Activated T-helper 2 cell treated with anti-CD3 and anti-CD28 coated beads, Interferon-gamma antibody, Interleukin-2, Interleukin-4, amounts not matched to agents 10 μg/mL and 5 μg/mL and 100 μg/mL, durations not matched to agents 14 hours and 24 hours and 36 hours (primary cell): ENCODE data around the gene SART3. TPM values are rescaled to one million over a fixed set of nuclear protein-coding genes. Genes with fewer than 3 reads are reported as not detected.
"Not testable (repeated sequence)": the region's sequence is repeated elsewhere in the genome, so short reads cannot be mapped to it uniquely, and the experiment has no call there.

Source experiments
- DNase-seq: peaks from one replicate; pipeline ENCODE4 v3.0.0; 2021; ENCODE audit warnings: low spot score
- H3K27ac Mint-ChIP-seq: one replicate; pipeline ENCODE4 v1.8.0; 2021; ENCODE audit warnings: mixed read lengths
- H3K27me3 Mint-ChIP-seq: one replicate; pipeline ENCODE4 v1.8.0; 2021; ENCODE audit warnings: low read depth, mixed read lengths
- H3K36me3 Mint-ChIP-seq: one replicate; pipeline ENCODE4 v1.8.0; 2021; ENCODE audit warnings: low read depth, mixed read lengths
- H3K4me1 Mint-ChIP-seq: one replicate; pipeline ENCODE4 v1.8.0; 2021; ENCODE audit warnings: low read depth, mixed read lengths
- H3K4me3 Mint-ChIP-seq: one replicate; pipeline ENCODE4 v1.8.0; 2021; ENCODE audit warnings: low read depth, mild to moderate bottlenecking, moderate library complexity, mixed read lengths
- H3K9me3 Mint-ChIP-seq: one replicate; pipeline ENCODE4 v1.8.0; 2021; ENCODE audit warnings: mixed read lengths
- intact Hi-C: fragments of 100-400 bp; cut with micrococcal nuclease; formaldehyde crosslinking; loops from one replicate; pipeline ENCODE4 v1.15.1; 2023
- total RNA-seq: library from RNA; stranded (reverse); gene quantifications from 2 replicates; pipeline ENCODE4 v1.2.3, GENCODE V29; 2022

The SART3 gene
- total RNA-seq, 1 donor from 2014 or later, result 85.8 TPM

DNA sequence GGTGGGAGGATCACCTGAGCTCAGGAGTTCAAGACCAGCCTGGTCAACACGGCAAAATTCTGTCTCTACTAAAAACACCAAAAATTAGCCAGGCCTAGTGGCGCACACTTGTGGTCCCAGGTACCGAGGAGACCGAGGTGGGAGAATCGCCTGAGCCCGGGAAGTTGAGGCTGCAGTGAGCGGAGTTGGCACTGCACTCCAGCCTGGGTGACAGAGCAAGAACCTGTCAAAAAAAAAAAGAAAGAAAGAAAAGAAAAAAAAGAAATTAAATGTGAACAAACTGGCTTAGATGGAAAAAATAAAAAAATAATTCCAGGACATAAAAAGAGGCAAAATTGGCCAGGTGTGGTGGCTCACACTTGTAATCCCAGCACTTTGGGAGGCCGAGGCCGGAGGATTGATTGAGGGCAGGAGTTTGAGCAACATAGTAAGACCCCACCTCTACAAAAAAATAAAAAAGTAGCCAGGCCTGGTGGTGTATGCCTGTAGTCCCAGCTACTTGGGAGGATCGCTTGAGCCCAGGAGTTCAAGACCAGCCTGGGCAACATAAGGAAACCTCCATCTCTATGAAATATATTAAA is 33.4 kb upstream of the SART3 start:
- intact Hi-C loops, result no loop called here
- Mint-ChIP-seq H3K9me3 (no peaks in the 10 kb centered on the region), H3K27ac (no peak overlapping the region), H3K4me3 (no peak overlapping the region), H3K27me3 (peaks cover 1% of the 10 kb centered on the region), H3K36me3 (no peaks in the 10 kb centered on the region), H3K4me1 (no peaks in the 10 kb centered on the region)
- no peak for DNase-seq

DNA sequence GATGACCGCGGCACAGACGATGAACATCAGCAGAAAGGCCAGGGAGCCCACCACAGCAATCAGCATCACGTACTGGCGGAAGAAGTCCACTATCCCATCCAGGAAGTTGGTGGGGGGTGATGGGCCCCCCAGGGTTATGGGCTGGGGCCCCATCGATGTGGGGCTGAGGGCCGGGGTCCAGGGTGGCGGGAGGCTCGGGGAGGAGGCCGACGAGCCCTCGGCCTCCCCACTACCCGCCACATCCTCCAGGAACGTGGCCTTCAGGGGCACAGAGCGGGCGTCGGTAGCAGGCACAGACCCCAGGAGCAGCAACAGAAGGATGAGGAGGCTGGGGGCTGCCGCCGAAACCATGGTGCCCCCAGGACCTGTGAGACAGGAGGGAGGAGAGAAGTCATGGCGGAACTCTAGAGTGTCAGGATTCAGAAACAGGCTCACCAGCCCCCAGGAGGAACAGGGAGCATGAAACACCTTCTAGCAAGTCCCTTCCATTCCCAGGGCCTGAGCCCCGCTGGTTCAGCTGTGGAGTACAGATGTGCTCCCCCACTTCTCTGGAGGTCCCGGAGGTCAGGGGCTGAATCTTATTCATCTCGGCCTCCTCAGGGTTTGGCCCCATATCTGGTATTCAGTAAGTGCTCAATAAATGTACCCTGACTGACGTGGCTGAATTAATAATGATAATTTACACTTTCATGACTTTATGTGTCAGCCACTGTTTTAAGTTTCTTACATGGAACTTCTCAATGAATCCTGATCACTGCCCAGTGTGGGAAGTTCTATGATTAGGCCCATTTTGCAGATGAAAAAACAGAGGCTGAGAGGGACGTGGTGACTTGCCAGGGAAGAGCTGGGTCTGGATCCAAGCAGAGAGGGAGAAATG is 31.3 kb upstream of the SART3 start:
- no peaks in the 10 kb centered on the region for H3K9me3 Mint-ChIP-seq
- H3K27ac Mint-ChIP-seq, result no peak overlapping the region
- no peaks in the 10 kb centered on the region for H3K4me1 Mint-ChIP-seq
- intact Hi-C loops, result no loop called here
- H3K36me3 Mint-ChIP-seq, result no peaks in the 10 kb centered on the region
- no peak overlapping the region for H3K4me3 Mint-ChIP-seq
- no peak for DNase-seq
- H3K27me3 Mint-ChIP-seq, result peaks cover 1% of the 10 kb centered on the region

DNA sequence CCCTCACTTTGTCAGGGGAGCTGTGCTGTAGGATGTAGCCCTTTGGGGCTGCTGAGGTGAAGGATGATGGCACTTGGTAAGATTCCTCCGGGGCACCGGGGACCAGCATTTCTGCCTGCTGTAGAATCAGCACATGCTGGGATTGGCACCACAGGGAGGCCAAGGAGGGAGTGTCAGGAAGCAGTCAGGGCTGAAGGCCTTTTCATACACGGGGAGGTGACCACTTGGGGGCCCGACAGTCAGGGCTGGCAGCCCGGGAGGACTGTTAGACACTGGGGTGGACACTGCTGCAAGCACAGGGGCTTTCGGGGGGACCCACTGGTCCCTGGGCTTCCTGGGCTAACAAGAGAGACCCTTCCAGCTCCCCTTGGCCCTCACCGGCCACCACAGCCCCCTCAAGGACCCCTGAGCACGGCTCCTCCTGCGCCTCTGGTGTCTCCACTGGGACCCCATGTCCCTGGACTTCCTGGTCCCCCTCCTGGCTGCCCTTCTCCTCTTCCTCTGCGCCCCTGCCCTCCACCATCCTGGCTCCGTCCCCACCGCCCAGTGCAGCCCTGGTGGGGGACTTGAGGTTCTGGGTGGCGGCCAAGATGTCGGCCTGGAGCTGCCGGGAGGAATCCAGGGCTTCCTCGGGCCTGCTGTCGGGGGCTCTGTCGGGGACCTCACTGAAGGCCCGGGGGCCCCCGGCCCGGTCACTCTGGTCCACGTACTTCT is 30.5 kb upstream of the SART3 start:
- Mint-ChIP-seq H3K36me3 (no peaks in the 10 kb centered on the region), H3K4me3 (no peak overlapping the region), H3K27me3 (peaks cover 1% of the 10 kb centered on the region), H3K27ac (no peak overlapping the region), H3K4me1 (no peaks in the 10 kb centered on the region), H3K9me3 (no peaks in the 10 kb centered on the region)
- intact Hi-C loops, result no loop called here
- DNase-seq, result no peak

DNA sequence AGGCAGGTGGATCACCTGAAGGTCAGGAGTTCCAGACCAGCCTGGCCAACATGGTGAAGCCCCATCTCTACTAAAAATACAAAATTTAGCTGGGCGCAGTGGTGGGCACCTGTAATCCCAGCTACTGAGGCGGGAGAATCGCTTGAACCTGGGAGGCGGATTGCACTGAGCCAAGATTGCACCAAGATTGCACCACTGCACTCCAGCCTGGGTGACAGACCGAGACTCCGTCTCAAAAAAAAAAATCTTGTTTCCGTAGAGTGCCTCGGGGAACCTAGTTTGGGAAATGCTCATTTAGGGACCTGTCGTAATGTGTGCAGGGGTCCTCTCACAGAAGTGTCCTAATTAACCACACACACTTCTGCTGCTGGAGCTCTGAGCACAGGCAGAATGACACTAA is 29.5 kb upstream of the SART3 start:
- H3K27me3 Mint-ChIP-seq, intact Hi-C loops, H3K4me1 Mint-ChIP-seq, H3K36me3 Mint-ChIP-seq, H3K4me3 Mint-ChIP-seq, H3K27ac Mint-ChIP-seq, DNase-seq, H3K9me3 Mint-ChIP-seq: not testable (repeated sequence)

DNA sequence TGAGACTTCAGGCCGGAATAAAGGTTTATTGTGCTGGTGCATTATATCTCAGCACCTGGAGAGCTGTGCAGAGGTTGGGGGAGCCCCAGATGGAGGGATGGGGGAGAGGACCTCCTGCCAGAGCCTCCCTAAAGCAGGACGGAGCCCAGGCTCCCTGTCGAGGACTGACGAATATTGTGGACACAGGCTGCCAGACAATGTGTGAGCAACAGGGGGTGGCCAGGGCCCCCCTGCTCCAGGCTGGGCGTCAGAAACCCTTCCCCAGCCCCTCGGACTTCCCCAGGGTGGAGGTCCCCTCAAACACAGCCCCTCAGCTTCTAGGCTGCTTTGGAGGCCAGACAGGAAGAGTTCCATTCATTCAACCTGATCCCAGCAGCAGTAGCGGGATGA is 28.9 kb upstream of the SART3 start:
- Mint-ChIP-seq H3K4me3 (no peak overlapping the region), H3K4me1 (no peaks in the 10 kb centered on the region), H3K9me3 (no peaks in the 10 kb centered on the region), H3K27me3 (peaks cover 4% of the 10 kb centered on the region), H3K27ac (no peak overlapping the region), H3K36me3 (no peaks in the 10 kb centered on the region)
- intact Hi-C loops, result no loop called here
- DNase-seq, result no peak

DNA sequence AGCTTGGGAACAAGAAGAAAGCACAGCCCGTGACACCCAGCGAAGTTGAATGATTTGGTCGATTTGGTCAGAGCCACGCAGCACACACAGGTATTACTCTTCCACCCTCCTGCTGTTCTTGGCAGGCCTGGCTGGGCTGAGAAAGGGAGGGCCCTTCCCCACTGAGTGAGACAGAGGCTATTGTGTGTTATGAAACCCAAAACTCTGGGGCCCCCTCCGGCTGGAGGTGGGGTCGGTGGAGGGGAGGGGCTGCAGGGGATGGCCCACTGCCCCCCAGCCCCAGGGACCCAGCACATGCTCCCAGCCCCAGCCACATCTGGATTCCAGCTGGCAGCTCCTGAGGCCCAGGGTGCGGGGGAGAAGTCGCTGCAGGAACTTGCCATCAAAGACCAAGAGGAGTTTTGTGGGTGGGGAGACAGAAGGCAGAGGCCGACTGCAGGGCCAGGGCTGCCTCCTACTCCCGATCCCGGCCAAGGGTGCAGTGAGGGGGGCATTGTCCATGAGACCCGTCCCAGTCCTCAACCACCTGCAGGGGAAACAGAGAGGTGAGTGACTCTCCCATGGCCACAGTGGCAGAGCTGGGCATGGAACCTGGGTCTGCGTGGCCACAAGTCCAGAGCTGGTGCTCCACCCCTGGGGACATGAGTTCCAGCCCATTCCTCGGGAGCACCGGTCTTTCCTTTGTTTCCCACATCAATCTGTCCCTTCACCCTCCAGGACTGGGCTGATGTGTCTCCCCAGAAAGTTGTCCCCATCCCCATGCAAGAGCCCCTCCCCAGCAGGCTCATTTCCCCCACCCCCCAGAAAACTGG is 28.3 kb upstream of the SART3 start:
- DNase-seq, result no peak
- Mint-ChIP-seq H3K4me3 (no peak overlapping the region), H3K27me3 (peaks cover 7% of the 10 kb centered on the region), H3K9me3 (no peaks in the 10 kb centered on the region), H3K27ac (no peak overlapping the region), H3K36me3 (no peaks in the 10 kb centered on the region), H3K4me1 (no peaks in the 10 kb centered on the region)
- intact Hi-C loops, result no loop called here

DNA sequence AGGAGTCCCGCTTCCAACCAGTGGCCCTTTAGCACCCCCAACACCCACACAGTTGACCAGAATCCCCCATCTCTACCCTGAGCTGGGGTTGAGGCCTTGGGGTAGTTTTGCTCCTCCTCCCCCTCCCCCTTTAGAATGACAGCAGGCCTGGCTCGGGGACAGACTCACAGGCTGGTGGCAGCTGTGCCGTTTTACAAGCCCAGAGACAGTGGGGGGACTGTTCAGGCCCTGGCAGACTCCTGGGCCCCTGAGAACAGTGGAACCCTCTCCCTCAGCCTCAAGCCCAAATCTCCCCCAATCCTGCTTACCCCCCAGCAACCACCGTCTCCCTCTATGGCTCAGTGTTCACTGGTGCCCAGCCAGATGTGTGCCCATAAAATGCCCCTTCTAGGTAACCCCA is 26.9 kb upstream of the SART3 start:
- Mint-ChIP-seq H3K9me3 (no peaks in the 10 kb centered on the region), H3K27me3 (peaks cover 7% of the 10 kb centered on the region), H3K36me3 (no peaks in the 10 kb centered on the region), H3K4me1 (no peaks in the 10 kb centered on the region), H3K27ac (no peak overlapping the region), H3K4me3 (no peak overlapping the region)
- DNase-seq, result no peak
- intact Hi-C loops, result no loop called here

DNA sequence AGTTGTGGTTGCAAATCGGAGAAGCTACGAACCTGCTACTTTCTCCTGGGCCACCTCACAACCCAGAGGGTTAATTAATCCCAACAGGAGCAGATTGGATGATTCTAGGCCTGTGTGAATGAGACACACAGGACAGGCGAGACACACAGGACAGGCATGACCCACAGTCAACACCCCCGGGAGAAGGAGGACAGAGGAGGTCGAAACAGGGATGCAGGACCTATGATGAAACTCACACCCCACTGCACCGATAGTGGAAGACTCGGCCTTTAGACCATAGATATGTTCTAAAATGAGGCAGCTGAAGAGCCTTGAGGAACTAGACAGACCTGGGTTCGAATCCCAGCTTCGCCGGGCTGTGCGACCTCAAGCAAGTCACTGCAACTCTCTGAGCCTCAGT is 25.3 kb upstream of the SART3 start:
- Mint-ChIP-seq H3K4me3 (no peak overlapping the region), H3K27me3 (peaks cover 7% of the 10 kb centered on the region), H3K4me1 (no peaks in the 10 kb centered on the region), H3K27ac (no peak overlapping the region), H3K9me3 (no peaks in the 10 kb centered on the region), H3K36me3 (no peaks in the 10 kb centered on the region)
- intact Hi-C loops, result no loop called here
- DNase-seq, result no peak

DNA sequence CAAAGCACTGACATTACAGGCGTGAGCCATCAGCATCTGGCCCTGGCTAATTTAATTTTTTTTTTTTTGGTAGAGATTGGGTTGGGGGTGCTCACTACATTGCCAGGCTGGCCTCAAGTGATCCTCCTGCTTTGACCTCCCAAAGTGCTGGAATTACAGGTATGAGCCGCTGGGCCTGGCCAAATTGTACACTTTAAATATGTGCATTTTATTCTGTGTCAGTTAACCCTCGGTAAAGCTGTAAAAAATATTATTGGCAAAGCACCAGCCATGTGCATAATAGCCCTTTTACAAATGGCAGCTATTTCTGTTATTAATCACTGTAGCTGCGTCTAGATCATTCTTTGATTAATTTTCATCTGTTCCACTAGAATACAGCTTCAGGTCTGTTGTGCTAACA is 24.9 kb upstream of the SART3 start:
- peaks cover 7% of the 10 kb centered on the region for H3K27me3 Mint-ChIP-seq
- no peaks in the 10 kb centered on the region for H3K36me3 Mint-ChIP-seq
- DNase-seq, result no peak

DNA sequence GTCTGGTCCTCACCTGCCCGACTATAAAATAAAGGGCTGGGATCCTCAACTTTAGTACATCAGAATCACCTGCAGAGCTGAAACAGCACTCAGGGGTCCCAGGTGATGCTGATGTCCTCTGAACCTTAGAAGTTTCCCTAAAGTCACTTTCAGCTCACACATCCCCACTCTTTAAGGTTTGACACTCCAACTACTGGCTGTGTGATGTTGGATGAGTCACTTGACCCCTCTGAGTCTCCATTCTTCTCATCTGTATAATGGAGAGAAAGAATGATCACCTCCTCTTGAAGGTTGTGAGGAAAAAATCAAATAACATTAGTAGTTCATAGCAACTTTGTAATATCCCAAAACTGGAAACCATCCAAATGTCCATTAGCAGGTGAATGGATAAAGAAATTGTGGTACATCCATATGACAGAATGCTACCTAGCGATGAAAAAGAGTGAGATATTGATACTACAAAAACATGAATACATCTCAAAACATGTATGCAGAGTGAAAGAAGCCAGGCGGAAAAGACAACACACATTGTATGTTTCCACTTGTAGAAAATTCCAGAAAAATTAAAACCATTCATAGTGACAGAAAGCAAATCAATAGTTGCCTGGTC is 23.6 kb upstream of the SART3 start:
- H3K4me3 Mint-ChIP-seq, result no peak overlapping the region
- no peaks in the 10 kb centered on the region for H3K36me3 Mint-ChIP-seq
- H3K27ac Mint-ChIP-seq, result no peak overlapping the region
- no peaks in the 10 kb centered on the region for H3K9me3 Mint-ChIP-seq
- peaks cover 11% of the 10 kb centered on the region for H3K27me3 Mint-ChIP-seq
- intact Hi-C loops, result no loop called here
- DNase-seq, result no peak
- no peaks in the 10 kb centered on the region for H3K4me1 Mint-ChIP-seq

More for the DNA sequence above, 24.9 kb upstream of the SART3 start:
- no peaks in the 10 kb centered on the region for H3K9me3 Mint-ChIP-seq
- intact Hi-C loops, result no loop called here
- no peak overlapping the region for H3K4me3 Mint-ChIP-seq
- no peak overlapping the region for H3K27ac Mint-ChIP-seq
- no peaks in the 10 kb centered on the region for H3K4me1 Mint-ChIP-seq

DNA sequence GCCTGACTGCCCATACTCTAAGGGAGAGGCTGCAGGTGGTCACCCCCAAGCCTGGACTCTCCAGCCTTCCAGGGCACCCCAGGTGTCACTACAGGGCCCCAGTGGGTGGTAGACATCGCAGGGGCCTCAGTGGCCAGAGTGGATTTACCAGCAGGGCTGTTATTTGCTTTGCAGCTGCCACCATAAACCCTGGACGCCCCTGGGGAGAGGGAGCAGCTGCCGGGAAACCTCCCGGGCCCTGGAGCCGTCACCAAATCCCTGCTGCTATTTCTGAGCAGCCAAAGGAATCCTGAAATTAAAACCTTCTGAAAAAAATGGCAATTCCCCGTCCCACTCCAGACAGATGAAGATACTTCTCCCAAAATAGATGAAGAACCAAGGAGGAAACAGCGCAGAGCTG is 23.0 kb upstream of the SART3 start:
- H3K4me1 Mint-ChIP-seq, result peaks cover 2% of the 10 kb centered on the region
- H3K27ac Mint-ChIP-seq, result no peak overlapping the region
- no peaks in the 10 kb centered on the region for H3K36me3 Mint-ChIP-seq
- intact Hi-C loops, result no loop called here
- DNase-seq, result no peak
- H3K9me3 Mint-ChIP-seq, result peaks cover 3% of the 10 kb centered on the region
- H3K27me3 Mint-ChIP-seq, result peaks cover 11% of the 10 kb centered on the region
- no peak overlapping the region for H3K4me3 Mint-ChIP-seq

DNA sequence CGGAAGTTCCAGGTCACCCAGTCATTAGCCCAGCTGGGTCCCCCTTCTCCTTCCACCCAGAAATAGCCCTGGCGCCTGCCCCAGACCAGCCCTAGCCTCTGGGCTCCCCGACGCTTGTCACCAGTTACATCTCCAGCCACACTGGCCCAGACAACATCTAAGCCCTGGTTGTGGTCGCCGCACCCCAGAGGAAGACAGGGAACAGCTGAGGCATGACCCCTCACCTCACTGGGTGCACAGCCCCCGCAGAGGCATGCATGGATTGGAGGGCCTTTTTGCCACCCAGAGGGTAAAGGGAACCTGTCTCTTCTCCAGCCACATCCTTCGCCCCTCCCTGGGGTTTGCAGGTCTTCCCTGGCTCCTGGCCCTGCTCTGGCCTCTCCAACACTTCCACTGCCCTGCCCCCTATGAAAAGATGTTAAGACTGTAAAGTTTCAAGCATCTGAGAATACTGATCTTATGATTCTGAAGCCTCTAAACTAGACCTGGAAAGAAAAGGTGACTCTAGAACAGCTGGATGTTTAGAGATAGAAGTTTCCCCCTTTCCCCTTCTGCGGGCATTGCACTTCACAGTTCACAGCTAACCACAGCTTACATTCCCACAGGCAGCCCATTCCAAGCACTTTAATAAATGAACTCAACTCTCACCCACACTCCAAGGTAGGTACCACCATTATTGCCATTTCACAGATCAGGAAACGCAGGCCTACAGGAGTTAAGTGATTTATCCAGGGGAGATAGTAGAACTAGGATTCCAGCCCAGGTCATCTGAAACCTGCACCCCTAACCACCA is 22.2 kb upstream of the SART3 start:
- peaks cover 4% of the 10 kb centered on the region for H3K4me1 Mint-ChIP-seq
- H3K27ac Mint-ChIP-seq, result no peak overlapping the region
- no peaks in the 10 kb centered on the region for H3K36me3 Mint-ChIP-seq
- no peak for DNase-seq
- H3K4me3 Mint-ChIP-seq, result no peak overlapping the region
- intact Hi-C loops, result no loop called here
- H3K27me3 Mint-ChIP-seq, result peaks cover 12% of the 10 kb centered on the region
- peaks cover 11% of the 10 kb centered on the region for H3K9me3 Mint-ChIP-seq
